GM19468 (cell line): Measurements from ENCODE around the gene CACNA1I.

Source experiments
- ATAC-seq: cut with Tn5 transposase; IDR thresholded peaks from one replicate; pipeline ENCODE4 v1.9.1; 2021; ENCODE audit warnings: mild to moderate bottlenecking, moderate library complexity, moderate number of reproducible peaks; ENCODE audit not compliant: unreplicated experiment; ENCODE audit errors: extremely low read depth

CACNA1I gene

GRCh38 chr22:39643311-39644083 is 72.9 kb downstream of the CACNA1I start:
- ATAC-seq: no peak

GRCh38 chr22:39645532-39645931 is 75.0 kb downstream of the CACNA1I start:
- no peak for ATAC-seq

GRCh38 chr22:39646398-39647063 is 76.0 kb downstream of the CACNA1I start:
- no peak for ATAC-seq

GRCh38 chr22:39647836-39648629 is 77.5 kb downstream of the CACNA1I start:
- ATAC-seq: no peak

- ATAC-seq: no peak
Observed at GRCh38 chr22:39648630-39648950, 78.0 kb downstream of the CACNA1I start.

GRCh38 chr22:39649500-39650089 is 79.0 kb downstream of the CACNA1I start:
- ATAC-seq: no peak

- no peak for ATAC-seq
Observed at GRCh38 chr22:39651053-39651996, 80.8 kb downstream of the CACNA1I start.

GRCh38 chr22:39652990-39653786 is 82.6 kb downstream of the CACNA1I start:
- no peak for ATAC-seq

- no peak for ATAC-seq
Observed at GRCh38 chr22:39653787-39654077, 83.2 kb downstream of the CACNA1I start.

- ATAC-seq: no peak
Observed at GRCh38 chr22:39654131-39654926, 83.8 kb downstream of the CACNA1I start.

- no peak for ATAC-seq
Observed at GRCh38 chr22:39655004-39655579, 84.5 kb downstream of the CACNA1I start.

- ATAC-seq: no peak
Observed at GRCh38 chr22:39655831-39656230, 85.3 kb downstream of the CACNA1I start.

- ATAC-seq: no peak
Observed at GRCh38 chr22:39656495-39657490, 86.2 kb downstream of the CACNA1I start.

- no peak for ATAC-seq
Observed at GRCh38 chr22:39658367-39658766, 87.8 kb downstream of the CACNA1I start.

GRCh38 chr22:39658806-39659463 is 88.4 kb downstream of the CACNA1I start:
- no peak for ATAC-seq

- no peak for ATAC-seq
Observed at GRCh38 chr22:39661501-39661841, 90.9 kb downstream of the CACNA1I start.
